ENCODE data around the gene NLRC5.
"Not testable (repeated sequence)": the region's sequence is repeated elsewhere in the genome, so short reads cannot be mapped to it uniquely, and the experiment has no call there.

The NLRC5 gene

DNA sequence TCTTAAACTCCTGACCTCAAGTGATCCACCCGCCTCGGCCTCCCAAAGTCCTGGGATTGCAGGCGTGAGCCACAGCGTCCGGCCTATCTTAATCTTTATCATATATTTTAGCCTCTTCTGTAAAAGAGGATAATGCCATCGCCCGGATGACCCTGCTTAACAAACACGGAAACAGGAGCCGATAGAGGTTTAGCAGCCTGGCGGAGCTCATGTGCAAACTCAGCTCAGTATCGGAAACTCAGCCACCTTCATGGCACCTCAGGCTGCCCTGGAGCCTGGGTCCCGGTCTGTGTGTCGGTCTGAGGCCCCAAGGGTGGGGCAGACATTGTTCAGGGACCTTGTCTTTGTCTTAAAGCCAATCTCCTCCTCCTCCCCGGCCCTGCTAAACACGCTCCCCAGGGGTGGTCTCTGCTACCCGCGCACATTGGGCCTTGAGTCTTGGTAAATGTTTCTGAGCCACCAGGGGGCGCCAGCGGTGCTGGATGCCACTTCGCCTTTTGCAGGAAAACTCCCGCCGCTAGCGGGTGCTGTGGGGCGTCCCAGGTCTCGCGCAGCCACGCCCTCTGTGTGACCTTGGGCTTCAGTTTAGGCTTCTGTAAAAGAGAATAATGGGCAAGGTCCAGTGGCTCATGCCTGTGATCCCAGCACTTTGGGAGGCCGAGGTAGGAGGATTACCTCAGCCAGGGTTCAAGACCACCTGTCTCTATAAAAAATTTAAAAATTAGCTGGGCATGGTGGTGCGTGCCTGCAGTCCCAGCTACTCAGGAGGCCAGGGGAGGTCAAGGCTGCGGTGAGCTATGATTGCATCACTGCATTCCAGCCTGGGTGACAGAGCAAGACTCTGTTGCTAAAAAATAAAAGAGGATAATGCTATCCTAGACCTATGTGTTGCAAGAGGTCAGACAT is 24.9 kb upstream of the NLRC5 start:
- H3K4me1 ChIP-seq (ENCODE audit: control insufficient read depth, insufficient read depth, low read length, poor library complexity, severe bottlenecking) = no peaks in the 10 kb centered on the region
- H3K36me3 ChIP-seq (ENCODE audit: control insufficient read depth, insufficient read depth, low read length) = no peaks in the 10 kb centered on the region
- no peaks in the 10 kb centered on the region for H3K9me3 ChIP-seq (ENCODE audit: control insufficient read depth, low read length)
- H3K27ac ChIP-seq (ENCODE audit: low read depth, low read length, severe bottlenecking) = no peak overlapping the region
- no peak overlapping the region for H3K4me3 ChIP-seq (ENCODE audit: extremely low read depth, insufficient read depth, low read length, poor library complexity, severe bottlenecking)
- 52 to 54% methylated on average over 28 of the region's 30 CpGs for WGBS, 2 experiments (ENCODE audit: insufficient coverage in 2 of 2)

DNA sequence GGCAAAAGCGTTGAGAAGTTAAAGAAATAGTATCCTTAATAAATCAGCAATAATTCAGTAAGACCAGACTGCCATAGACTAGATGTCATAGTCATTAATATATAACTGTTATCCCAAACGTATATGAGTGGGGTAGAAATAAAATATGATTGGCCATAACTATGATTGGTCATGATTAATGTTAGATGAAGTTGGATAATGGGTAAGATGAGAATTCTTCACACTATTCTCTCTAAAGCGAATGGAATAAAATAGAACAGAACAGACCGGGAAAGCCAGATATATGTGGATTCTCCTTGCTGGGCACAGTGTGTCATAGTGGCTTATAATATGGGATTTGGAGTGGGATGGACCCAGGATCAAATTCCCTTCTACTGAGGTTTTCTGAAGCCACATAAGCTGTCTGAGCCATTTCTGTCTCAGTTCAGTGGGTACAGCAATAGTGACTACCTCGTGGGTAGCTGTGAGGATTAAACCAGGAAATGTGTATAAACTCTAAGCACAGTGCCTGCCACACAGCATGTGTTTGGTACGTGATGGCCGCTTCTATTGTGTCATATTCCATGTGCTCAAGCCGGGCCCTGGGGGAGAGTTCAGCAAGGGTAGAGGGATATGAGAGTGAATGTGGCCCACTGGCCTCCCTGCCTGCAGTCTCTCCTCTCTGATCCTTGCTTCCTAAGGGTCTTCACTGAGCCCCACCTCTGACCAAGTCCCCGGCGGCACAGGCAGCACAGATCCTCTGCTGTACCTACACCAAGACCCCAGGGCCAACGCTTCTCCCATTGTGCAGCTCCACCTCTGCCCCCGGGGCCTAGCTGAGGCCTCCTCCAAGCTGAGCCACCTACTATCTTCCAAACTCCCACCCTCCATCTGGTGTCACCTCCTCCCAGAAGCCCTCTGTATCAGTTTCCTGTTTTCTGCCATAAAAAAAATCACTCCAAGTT is 23.9 kb upstream of the NLRC5 start:
- no peak overlapping the region for H3K27ac ChIP-seq (ENCODE audit: low read depth, low read length, severe bottlenecking)
- no peaks in the 10 kb centered on the region for H3K4me1 ChIP-seq (ENCODE audit: control insufficient read depth, insufficient read depth, low read length, poor library complexity, severe bottlenecking)
- H3K4me3 ChIP-seq (ENCODE audit: extremely low read depth, insufficient read depth, low read length, poor library complexity, severe bottlenecking) = no peak overlapping the region
- WGBS, 2 experiments (ENCODE audit: insufficient coverage in 2 of 2) = 93 to 98% methylated on average over 5 to 9 of the region's 12 CpGs
- no peaks in the 10 kb centered on the region for H3K9me3 ChIP-seq (ENCODE audit: control insufficient read depth, low read length)
- no peaks in the 10 kb centered on the region for H3K36me3 ChIP-seq (ENCODE audit: control insufficient read depth, insufficient read depth, low read length)

DNA sequence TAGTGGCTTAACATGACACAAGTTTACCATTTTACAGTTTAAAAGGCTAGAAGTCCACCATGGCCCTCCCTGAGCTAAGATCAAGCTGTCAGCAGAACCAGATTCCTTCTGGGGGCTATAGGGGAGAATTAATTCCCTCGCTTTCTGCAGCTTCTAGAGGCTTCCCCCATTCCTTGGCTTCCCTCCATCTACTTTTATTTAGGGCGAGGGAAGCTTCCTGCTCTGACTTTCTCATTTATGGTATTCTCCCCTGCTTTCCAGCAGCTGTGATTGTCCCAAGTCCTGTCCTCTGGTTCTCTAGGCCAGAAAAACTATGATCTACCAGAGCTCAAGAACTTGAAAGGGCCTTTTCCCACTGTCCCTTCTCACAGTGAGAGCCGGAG is 23.3 kb upstream of the NLRC5 start:
- no peaks in the 10 kb centered on the region for H3K9me3 ChIP-seq (ENCODE audit: control insufficient read depth, low read length)
- WGBS, 2 experiments (ENCODE audit: insufficient coverage in 2 of 2) = 87 to 96% methylated on average over 2 to 3 of the region's 3 CpGs
- H3K4me3 ChIP-seq (ENCODE audit: extremely low read depth, insufficient read depth, low read length, poor library complexity, severe bottlenecking) = no peak overlapping the region
- H3K4me1 ChIP-seq (ENCODE audit: control insufficient read depth, insufficient read depth, low read length, poor library complexity, severe bottlenecking) = no peaks in the 10 kb centered on the region
- no peak overlapping the region for H3K27ac ChIP-seq (ENCODE audit: low read depth, low read length, severe bottlenecking)
- no peaks in the 10 kb centered on the region for H3K36me3 ChIP-seq (ENCODE audit: control insufficient read depth, insufficient read depth, low read length)

DNA sequence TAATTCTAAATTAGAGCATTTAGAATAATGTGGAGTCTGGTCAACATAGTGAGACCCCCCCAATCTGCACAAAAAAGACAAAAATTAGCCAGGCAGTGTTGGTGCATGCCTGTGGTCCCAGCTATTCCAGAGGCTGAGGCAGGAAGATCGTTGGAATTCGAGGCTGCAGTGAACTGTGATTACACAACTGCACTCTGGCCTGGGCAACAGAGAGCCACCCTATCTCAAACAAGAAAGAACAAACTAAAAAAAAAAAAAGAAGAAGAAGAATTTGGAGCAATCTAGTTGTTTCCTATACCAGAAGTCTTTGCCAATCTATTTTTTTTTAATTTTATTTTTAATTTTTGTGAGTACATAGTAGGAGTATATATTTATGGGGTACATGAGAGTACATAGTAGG is 21.6 kb upstream of the NLRC5 start:
- Histone ChIP-seq H3K27ac (ENCODE audit: low read depth, low read length, severe bottlenecking) (no peak overlapping the region), H3K4me3 (ENCODE audit: extremely low read depth, insufficient read depth, low read length, poor library complexity, severe bottlenecking) (no peak overlapping the region), H3K9me3 (ENCODE audit: control insufficient read depth, low read length) (no peaks in the 10 kb centered on the region), H3K36me3 (ENCODE audit: control insufficient read depth, insufficient read depth, low read length) (no peaks in the 10 kb centered on the region), H3K4me1 (ENCODE audit: control insufficient read depth, insufficient read depth, low read length, poor library complexity, severe bottlenecking) (no peaks in the 10 kb centered on the region)
- 90% methylated on average over 2 of the region's 2 CpGs; no CpG with 5 or more reads in 1 of the 2 experiments for WGBS, 2 experiments (ENCODE audit: insufficient coverage in 2 of 2)

DNA sequence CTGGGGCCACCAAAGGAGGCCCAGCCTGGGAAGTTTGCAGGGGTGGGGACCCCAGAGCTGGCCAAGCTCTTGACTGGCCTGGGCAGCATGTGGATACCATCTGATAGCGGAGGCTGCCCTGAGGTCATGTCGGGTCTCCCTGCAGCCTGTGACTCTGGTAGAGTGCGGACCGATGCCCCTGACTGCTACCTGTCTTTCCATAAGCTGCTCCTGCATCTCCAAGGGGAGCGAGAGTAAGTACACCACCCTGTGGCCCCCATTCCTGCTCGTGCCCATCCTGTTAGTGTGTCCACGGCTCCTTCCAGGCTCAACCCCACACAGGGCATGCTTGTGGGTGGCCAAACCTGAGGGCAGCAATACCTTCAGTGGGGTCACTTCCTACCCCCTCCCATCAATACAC is 19.6 kb upstream of the NLRC5 start:
- Histone ChIP-seq H3K36me3 (ENCODE audit: control insufficient read depth, insufficient read depth, low read length) (no peaks in the 10 kb centered on the region), H3K4me1 (ENCODE audit: control insufficient read depth, insufficient read depth, low read length, poor library complexity, severe bottlenecking) (no peaks in the 10 kb centered on the region), H3K4me3 (ENCODE audit: extremely low read depth, insufficient read depth, low read length, poor library complexity, severe bottlenecking) (no peak overlapping the region), H3K27ac (ENCODE audit: low read depth, low read length, severe bottlenecking) (no peak overlapping the region), H3K9me3 (ENCODE audit: control insufficient read depth, low read length) (no peaks in the 10 kb centered on the region)
- WGBS, 2 experiments (ENCODE audit: insufficient coverage in 2 of 2) = 85 to 92% methylated on average over 7 of the region's 7 CpGs

DNA sequence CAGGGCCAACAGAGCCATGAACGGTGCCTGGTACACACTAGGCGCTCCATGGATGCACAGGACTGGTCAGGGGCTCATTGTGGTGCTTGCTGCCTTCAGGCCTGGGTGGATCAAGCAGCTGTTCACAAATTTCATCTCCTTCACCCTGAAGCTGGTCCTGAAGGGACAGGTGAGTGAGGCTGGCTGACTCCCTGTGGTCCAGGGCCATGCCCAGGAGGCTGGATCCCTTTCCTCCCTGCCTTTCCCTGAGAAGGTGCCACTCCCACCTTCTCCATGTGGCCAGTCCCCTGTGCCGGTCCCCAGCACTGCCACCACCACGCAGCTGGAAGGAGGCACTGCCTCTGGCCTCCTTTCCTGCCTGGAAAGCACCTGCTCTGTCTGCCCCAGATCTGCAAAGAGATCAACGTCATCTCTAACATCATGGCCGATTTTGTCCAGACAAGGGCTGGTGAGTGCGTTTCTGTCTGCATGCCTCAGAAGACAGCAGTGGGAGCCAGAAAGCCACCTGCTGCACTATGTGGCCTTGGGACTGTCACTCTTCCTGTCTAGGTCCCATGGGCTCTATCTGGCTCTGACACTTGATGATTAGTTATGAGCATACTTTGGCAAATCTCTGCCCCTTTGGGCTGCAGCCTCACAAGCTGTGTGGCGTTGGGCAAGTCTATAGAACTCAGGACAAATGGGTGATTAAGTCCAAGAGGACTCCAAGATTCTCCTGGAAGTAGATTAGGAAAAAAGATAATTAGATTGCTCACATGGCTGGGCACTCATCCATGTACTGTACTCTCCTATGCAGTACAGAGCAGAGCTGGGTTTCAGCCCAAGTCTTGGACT is 18.2 kb upstream of the NLRC5 start:
- Histone ChIP-seq H3K4me1 (ENCODE audit: control insufficient read depth, insufficient read depth, low read length, poor library complexity, severe bottlenecking) (no peaks in the 10 kb centered on the region), H3K9me3 (ENCODE audit: control insufficient read depth, low read length) (no peaks in the 10 kb centered on the region), H3K4me3 (ENCODE audit: extremely low read depth, insufficient read depth, low read length, poor library complexity, severe bottlenecking) (no peak overlapping the region), H3K27ac (ENCODE audit: low read depth, low read length, severe bottlenecking) (no peak overlapping the region), H3K36me3 (ENCODE audit: control insufficient read depth, insufficient read depth, low read length) (no peaks in the 10 kb centered on the region)
- 71 to 80% methylated on average over 8 of the region's 8 CpGs for WGBS, 2 experiments (ENCODE audit: insufficient coverage in 2 of 2)

DNA sequence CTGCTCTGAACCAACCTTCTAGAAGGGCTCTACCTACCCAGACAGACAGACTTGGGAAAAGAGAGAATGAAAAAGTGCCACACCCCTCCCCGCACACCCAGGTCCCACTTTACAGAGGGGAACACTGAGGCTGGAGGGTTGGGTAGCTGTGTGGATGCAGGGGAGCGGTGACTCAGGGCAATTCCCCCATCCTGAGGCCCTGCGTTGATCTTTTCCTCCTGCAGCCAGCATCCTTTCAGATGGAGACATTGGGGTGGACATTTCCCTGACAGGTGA is 17.7 kb upstream of the NLRC5 start:
- Histone ChIP-seq H3K27ac (ENCODE audit: low read depth, low read length, severe bottlenecking) (no peak overlapping the region), H3K4me3 (ENCODE audit: extremely low read depth, insufficient read depth, low read length, poor library complexity, severe bottlenecking) (no peak overlapping the region), H3K9me3 (ENCODE audit: control insufficient read depth, low read length) (no peaks in the 10 kb centered on the region), H3K4me1 (ENCODE audit: control insufficient read depth, insufficient read depth, low read length, poor library complexity, severe bottlenecking) (no peaks in the 10 kb centered on the region), H3K36me3 (ENCODE audit: control insufficient read depth, insufficient read depth, low read length) (no peaks in the 10 kb centered on the region)
- 80 to 100% methylated on average over 1 to 2 of the region's 3 CpGs for WGBS, 2 experiments (ENCODE audit: insufficient coverage in 2 of 2)

DNA sequence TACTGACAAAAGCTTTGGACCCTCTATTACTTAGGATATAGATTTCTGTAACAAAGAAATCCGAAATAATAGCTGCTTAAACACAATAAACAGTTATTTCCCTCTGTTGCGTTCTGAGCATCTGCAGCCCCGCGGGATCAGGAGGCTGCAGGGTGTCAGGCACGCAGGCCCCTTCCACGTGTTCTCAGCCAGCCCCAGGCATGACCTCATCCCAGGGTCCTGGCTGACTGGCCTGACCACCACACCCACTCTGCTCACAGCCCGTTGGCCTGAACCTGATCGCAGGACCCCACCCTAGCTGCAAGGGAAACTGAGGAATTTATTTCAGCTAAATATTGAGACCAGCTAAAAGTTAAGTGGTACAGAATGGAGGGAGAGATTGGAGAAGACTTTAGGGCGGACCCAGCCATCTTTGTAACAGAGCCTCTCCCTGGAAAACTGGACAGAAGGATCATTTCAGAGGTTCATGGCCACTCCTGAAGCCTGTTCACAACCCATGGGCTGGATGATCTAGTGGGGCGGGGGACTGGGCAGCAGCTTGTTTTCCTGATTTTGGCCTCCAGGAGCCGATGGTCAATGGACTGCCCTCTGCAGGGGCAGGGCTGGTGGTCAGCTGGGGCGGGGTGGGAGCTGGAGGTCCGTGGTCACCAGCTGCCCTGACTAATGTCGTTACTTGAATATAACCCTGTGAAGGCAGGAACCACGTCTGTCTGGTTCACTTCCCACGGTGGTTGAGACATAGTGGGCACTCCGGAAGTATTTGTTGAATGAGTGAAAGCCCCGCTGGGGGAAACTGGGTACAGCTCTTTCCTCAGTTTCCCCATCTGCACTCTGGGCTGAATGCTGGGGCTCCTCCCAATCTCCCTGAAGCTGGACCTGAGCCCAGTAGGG is 16.7 kb upstream of the NLRC5 start:
- Histone ChIP-seq H3K4me1 (ENCODE audit: control insufficient read depth, insufficient read depth, low read length, poor library complexity, severe bottlenecking) (no peaks in the 10 kb centered on the region), H3K4me3 (ENCODE audit: extremely low read depth, insufficient read depth, low read length, poor library complexity, severe bottlenecking) (no peak overlapping the region), H3K9me3 (ENCODE audit: control insufficient read depth, low read length) (no peaks in the 10 kb centered on the region), H3K27ac (ENCODE audit: low read depth, low read length, severe bottlenecking) (no peak overlapping the region), H3K36me3 (ENCODE audit: control insufficient read depth, insufficient read depth, low read length) (no peaks in the 10 kb centered on the region)
- WGBS, 2 experiments (ENCODE audit: insufficient coverage in 2 of 2) = 83 to 89% methylated on average over 16 to 17 of the region's 18 CpGs

DNA sequence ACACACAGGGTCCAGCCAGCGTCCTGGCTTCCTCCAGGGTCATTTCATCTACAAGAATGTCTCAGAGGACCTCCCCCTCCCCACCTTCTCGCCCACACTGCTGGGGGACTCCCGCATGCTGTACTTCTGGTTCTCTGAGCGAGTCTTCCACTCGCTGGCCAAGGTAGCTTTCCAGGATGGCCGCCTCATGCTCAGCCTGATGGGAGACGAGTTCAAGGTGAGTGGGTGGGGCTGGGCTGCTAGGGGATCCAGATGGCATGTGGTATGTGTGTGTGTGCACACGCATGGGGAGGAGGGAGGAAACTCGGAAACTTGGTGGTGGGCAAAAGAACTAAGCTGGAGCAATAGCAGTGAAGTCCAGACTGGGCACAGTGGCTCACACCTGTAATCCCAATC is 16.1 kb upstream of the NLRC5 start:
- Histone ChIP-seq H3K4me1 (ENCODE audit: control insufficient read depth, insufficient read depth, low read length, poor library complexity, severe bottlenecking) (no peaks in the 10 kb centered on the region), H3K27ac (ENCODE audit: low read depth, low read length, severe bottlenecking) (no peak overlapping the region), H3K4me3 (ENCODE audit: extremely low read depth, insufficient read depth, low read length, poor library complexity, severe bottlenecking) (no peak overlapping the region), H3K9me3 (ENCODE audit: control insufficient read depth, low read length) (no peaks in the 10 kb centered on the region), H3K36me3 (ENCODE audit: control insufficient read depth, insufficient read depth, low read length) (no peaks in the 10 kb centered on the region)
- WGBS, 2 experiments (ENCODE audit: insufficient coverage in 2 of 2) = 88 to 94% methylated on average over 3 to 8 of the region's 9 CpGs

DNA sequence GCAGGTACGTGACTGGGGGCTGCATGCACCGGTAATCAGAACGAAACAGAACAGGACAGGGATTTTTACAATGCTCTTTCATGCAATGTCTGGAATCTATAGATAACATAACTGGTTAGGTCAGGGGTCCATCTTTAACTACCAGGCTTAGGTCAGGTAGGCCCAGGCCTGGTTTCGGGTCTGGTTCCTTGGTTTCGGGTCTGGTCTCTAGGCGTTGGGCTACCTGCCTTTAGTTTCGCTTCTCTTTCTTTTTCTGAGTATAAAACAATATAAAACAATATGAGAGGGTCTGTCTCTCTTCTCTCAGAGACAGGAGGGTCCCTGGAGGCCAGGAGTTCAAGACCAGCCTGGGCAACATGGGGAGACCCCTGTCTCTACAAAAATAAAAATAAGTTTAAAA is 15.5 kb upstream of the NLRC5 start:
- WGBS, 2 experiments (ENCODE audit: insufficient coverage in 2 of 2) = 85 to 100% methylated on average over 3 of the region's 7 CpGs
- not testable (repeated sequence) for H3K9me3 ChIP-seq (ENCODE audit: control insufficient read depth, low read length); H3K27ac ChIP-seq (ENCODE audit: low read depth, low read length, severe bottlenecking); H3K4me1 ChIP-seq (ENCODE audit: control insufficient read depth, insufficient read depth, low read length, poor library complexity, severe bottlenecking); H3K36me3 ChIP-seq (ENCODE audit: control insufficient read depth, insufficient read depth, low read length); H3K4me3 ChIP-seq (ENCODE audit: extremely low read depth, insufficient read depth, low read length, poor library complexity, severe bottlenecking)
